CD4-positive, alpha-beta T cell treated with Interferon gamma for 1 hour (primary cell): ENCODE results near the gene SPG7.

Experiments
- DNase-seq: peaks from one replicate; pipeline ENCODE4 v3.0.0-alpha.2; 2020

Gene SPG7

GRCh38 chr16:89522287-89522686, 14.1 kb downstream of the SPG7 start:
- DNase-seq: no peak

- DNase-seq: no peak
Observed at GRCh38 chr16:89523680-89524344, 15.6 kb downstream of the SPG7 start.

GRCh38 chr16:89525146-89525913, 17.1 kb downstream of the SPG7 start:
- no peak for DNase-seq

- no peak for DNase-seq
Observed at GRCh38 chr16:89529097-89529496, 20.9 kb downstream of the SPG7 start.

GRCh38 chr16:89530401-89531381, 22.5 kb downstream of the SPG7 start:
- no peak for DNase-seq

- DNase-seq: no peak
Observed at GRCh38 chr16:89531821-89532526, 23.8 kb downstream of the SPG7 start.

- DNase-seq: peak; percentile 68
Observed at GRCh38 chr16:89534252-89534756, 26.1 kb downstream of the SPG7 start.

- no peak for DNase-seq
Observed at GRCh38 chr16:89536371-89536770, 28.2 kb downstream of the SPG7 start.

GRCh38 chr16:89536886-89537548, 28.8 kb downstream of the SPG7 start:
- no peak for DNase-seq

GRCh38 chr16:89537549-89537925, 29.3 kb downstream of the SPG7 start:
- DNase-seq: no peak

- DNase-seq: no peak
Observed at GRCh38 chr16:89538286-89538685, 30.1 kb downstream of the SPG7 start.

- DNase-seq: no peak
Observed at GRCh38 chr16:89540557-89540956, 32.4 kb downstream of the SPG7 start.

GRCh38 chr16:89541792-89542191, 33.6 kb downstream of the SPG7 start:
- no peak for DNase-seq

GRCh38 chr16:89544113-89544512, 35.9 kb downstream of the SPG7 start:
- DNase-seq: no peak

- no peak for DNase-seq
Observed at GRCh38 chr16:89544713-89545043, 36.5 kb downstream of the SPG7 start.

GRCh38 chr16:89545044-89545830, 37.0 kb downstream of the SPG7 start:
- DNase-seq: no peak

- DNase-seq: no peak
Observed at GRCh38 chr16:89545831-89546574, 37.8 kb downstream of the SPG7 start.

GRCh38 chr16:89546781-89547180, 38.6 kb downstream of the SPG7 start:
- no peak for DNase-seq

GRCh38 chr16:89547291-89547690, 39.1 kb downstream of the SPG7 start:
- DNase-seq: no peak

- DNase-seq: no peak
Observed at GRCh38 chr16:89547860-89548259, 39.7 kb downstream of the SPG7 start.
